Measurements from ENCODE around the gene ADAMTS13.

ADAMTS13 gene

DNA sequence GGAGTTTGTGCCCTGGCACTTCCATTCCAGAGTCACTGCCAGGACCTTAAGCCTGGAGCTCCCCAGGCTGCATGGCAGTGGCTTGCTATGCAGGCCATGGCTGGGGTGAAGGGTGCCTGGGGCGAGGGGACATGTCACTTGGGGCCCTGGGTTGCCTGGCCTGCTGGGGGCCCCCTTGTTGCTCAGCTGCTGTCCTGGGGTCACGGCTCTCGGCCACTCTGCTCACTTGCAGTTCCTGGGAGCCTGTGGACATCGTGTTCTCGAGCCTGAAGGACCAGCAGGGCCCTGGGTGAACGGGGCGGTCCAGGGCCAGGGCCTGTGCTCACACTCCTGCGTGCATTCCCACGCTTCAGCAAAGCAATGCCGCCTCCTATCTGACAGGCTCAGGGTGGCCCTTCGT lies 71.3 kb downstream of the ADAMTS13 start:
- no peak for DNase-seq (ENCODE audit: low spot score)
- TF ChIP-seq, protein P1, sequence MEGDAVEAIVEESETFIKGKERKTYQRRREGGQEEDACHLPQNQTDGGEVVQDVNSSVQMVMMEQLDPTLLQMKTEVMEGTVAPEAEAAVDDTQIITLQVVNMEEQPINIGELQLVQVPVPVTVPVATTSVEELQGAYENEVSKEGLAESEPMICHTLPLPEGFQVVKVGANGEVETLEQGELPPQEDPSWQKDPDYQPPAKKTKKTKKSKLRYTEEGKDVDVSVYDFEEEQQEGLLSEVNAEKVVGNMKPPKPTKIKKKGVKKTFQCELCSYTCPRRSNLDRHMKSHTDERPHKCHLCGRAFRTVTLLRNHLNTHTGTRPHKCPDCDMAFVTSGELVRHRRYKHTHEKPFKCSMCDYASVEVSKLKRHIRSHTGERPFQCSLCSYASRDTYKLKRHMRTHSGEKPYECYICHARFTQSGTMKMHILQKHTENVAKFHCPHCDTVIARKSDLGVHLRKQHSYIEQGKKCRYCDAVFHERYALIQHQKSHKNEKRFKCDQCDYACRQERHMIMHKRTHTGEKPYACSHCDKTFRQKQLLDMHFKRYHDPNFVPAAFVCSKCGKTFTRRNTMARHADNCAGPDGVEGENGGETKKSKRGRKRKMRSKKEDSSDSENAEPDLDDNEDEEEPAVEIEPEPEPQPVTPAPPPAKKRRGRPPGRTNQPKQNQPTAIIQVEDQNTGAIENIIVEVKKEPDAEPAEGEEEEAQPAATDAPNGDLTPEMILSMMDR (IDR thresholded peaks at IDR 0.05; ENCODE audit: extremely low read depth, missing control alignments) = no peak

DNA sequence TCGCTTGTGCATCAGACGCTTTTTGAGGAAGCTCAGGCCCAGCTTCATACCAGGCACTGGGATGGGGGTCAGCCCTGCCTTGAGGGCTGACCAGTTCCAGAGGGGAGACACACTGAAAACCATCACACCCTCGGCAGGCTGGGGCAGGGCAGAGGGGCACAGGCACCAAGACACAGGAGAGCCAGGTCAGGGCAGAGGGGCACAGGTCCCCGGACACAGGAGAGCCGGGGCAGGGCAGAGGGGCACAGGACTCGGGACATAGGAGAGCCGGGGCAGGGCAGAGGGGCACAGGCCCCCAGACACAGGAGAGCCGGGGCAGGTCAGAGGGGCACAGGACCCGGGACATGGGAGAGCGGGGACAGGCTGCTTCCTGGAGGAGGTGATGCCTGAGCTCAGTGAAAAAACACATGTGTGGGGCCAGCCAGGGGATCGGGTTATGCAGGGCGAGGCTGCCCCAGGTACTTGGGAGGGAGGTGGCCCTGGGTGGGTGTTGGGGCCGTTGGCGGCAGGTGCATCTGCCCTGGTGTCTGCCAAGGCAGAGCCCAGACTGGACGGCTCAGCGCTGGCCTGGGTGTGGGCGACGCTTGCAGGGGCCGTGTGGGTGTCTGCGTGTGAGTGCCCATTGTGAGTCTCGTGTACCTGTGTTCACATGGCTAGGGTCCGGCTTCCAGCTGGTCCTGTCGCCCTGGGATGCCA lies 71.8 kb downstream of the ADAMTS13 start:
- DNase-seq (ENCODE audit: low spot score) = no peak
- TF ChIP-seq, protein P1 (IDR thresholded peaks at IDR 0.05; ENCODE audit: extremely low read depth, missing control alignments) = no peak

DNA sequence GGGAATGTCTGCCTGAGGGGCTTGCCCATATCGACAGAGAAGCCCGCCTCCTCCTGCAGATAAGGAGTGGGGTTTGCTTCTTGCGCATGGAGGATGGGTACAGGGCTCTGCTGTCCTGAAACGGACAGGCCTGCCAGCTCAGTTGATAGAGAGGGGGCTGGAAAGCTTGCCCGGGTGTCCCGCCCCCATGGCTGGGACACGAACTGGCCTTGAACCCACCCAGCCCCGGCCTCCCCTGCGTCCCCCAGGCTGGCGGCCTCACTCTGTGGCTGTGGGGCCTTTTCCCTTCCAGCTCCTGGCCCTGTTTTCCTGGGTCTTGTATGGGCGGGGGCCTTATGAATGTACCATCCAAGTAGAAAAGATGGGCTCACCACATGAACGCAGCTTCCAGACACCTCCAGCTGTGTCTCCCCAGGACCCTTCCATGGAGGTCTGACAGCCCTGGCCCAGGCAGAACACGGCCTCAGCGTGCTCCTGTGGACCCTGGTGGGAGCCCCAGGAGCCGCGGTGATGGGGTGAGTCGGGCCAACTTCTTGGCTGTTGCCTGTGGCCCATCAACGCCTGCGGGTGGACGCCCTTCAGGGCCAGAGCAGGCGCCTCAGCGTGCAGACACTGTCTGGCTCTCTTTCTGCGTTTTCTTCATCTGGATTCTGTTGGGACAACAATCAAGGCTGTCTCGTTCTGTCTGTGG lies 72.6 kb downstream of the ADAMTS13 start:
- TF ChIP-seq, protein P1 (IDR thresholded peaks at IDR 0.05; ENCODE audit: extremely low read depth, missing control alignments) = no peak
- DNase-seq (ENCODE audit: low spot score) = no peak

DNA sequence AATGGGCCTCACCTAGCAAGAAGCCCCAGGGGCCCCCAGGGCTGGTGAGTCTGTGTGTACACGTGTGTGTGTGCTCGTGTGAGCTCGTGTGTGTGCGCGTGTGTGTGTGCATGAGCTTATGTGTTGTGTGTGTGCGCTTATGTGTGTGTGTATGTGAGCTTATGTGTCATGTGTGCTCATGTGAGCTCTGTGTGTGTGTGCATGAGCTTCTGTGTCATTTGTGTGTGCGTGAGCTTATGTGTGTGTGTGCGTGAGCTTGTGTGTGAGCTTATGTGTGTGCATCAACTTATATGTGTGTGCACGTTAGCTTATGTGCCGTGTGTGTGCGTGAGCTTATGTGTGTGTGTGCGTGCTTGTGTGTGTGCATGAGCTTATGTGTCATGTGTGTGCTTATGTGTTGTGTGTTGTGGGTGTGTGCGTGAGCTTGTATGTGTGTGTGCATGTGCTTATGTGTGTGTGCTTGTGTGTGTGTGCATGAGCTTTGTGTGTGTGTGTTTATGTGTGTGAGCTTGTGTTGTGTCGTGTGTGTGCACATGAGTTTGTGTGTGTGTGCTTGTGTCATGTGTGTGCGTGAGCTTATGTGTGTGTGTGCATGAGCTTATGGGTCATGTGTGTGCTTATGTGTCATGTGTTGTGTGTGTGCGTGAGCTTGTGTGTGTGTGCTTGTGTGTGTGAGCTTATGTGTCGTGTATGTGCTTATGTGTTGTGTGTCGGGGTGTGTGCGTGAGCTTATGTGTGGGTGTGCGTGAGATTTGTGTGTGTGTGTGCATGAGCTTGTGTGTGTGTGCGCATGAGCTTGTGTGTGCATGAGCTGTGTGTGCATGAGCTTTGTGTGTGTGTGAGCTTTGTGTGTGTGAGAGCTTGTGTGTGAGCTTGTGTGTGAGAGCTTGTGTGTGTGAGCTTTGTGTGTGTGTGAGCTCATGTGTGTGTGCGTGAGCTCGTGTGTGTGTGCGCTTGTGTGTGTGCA lies 73.4 kb downstream of the ADAMTS13 start:
- no peak for DNase-seq (ENCODE audit: low spot score)
- TF ChIP-seq, protein P1 (IDR thresholded peaks at IDR 0.05; ENCODE audit: extremely low read depth, missing control alignments) = no peak

DNA sequence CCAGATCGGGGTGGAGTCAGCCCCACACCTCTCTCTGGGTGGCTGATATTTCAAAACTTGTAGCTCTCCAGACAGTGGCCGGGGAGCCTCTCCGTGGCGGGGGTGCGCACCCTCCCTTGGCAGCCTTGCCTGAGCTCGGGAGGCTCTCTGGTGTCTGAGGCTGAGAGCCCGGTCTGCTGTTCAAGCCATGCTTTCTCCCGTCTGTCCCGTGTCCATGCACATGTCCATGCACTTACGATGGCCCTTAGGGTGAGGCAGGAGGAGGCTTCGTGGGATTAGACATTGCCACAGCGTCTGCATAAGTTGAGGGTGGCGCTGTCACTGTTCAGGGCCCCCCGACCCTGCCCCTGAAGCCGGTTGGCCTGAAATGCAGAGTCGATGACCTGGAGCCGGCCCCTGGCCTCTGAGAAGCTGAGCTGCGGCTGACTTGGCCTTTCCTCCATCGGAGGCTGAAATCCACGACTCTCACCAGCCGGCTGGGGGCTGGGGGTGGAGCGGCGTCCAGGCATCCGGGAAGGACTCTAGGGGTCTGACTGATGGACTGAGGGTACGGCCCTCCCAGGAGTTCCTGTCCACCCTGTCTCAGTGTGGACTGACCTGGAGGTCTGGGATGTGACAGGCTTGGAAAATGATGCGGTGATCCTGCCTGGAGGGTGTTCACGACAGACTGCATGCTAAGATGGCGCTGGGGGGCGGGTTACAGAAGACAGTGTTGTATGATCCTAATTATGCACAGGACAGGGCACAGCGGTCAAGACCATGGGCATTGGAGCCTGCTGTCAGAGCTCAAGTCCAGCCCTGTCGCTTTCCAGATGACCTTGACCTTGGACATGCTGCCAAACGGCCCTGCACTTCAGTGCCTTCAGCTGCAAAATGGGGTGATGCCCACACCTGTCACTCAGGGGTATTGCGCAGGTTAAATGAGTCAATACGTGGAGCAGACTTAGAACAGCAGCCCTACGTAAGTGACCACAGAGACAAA lies 75.0 kb downstream of the ADAMTS13 start:
- DNase-seq (ENCODE audit: low spot score) = no peak
- TF ChIP-seq, protein P1 (IDR thresholded peaks at IDR 0.05; ENCODE audit: extremely low read depth, missing control alignments) = no peak

DNA sequence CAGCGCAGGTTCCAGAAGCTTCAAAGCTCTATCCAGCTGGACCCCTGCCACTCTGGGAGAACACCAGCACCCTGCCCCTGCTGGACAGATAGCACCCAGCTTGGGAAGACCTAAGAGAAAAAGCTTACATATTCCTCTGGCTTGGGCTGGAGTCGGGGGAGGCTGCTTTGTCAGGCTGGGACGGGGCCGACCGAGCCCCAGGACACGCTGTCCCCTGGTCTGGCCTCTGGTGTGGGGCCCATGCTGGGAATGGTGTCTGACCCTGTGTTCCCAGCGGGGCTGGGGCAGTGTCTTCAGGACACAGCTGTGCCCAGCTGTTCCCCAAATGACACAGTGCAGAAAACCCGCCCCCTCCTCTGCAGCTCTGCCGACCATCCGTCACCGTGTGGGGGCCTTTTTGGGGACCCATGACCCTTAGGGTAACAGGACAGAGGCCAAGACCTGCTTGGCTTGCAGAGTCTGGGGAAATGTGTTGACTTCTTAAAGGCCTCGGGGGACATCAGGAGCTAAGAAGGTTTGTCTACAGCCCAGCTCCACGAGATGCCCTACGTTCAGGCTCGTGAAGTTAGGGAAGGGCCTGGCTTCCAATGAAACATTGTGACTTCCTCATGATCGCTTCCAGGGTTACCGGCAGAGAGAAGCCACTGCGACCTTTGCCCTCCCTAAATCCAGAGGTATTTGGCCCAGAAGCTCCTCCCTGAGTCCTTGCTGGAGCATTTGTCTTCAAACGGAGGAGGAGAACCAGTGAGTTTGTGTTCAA lies 77.1 kb downstream of the ADAMTS13 start:
- TF ChIP-seq, protein P1 (IDR thresholded peaks at IDR 0.05; ENCODE audit: extremely low read depth, missing control alignments) = no peak
- DNase-seq (ENCODE audit: low spot score) = no peak
